Right atrium auricular region (tissue), 2 donors: ENCODE results near the gene EXOC6B. TPM values are rescaled to one million over a fixed set of nuclear protein-coding genes. Genes with fewer than 3 reads are reported as not detected.

Source experiments
- DNase-seq: peaks from one replicate; pipeline ENCODE4 v3.0.0-alpha.2; 2019; ENCODE audit warnings: low spot score
- H3K27ac ChIP-seq, 2 donors: fragments of 200-600 bp; sonication (generic); 1 replicate in 1 of 2; 2 replicates in 1 of 2; pipeline ENCODE4 v1.5.1; 2016 to 2019
- H3K27me3 ChIP-seq, 2 donors: fragments of 200-600 bp; sonication (generic); one replicate each; pipeline versions ENCODE4 v1.5.1 to v1.6.0; 2017 to 2019
- H3K36me3 ChIP-seq: fragments of 200-600 bp; sonication (generic); one replicate; pipeline ENCODE4 v1.5.1; 2016
- H3K4me1 ChIP-seq, 2 donors: fragments of 200-600 bp; sonication (generic); one replicate each; pipeline versions ENCODE4 v1.5.1 to v1.6.0; 2017 to 2019
- H3K4me3 ChIP-seq, 2 donors: fragments of 200-600 bp; sonication (generic); 1 replicate in 1 of 2; 2 replicates in 1 of 2; pipeline ENCODE4 v1.5.1; 2017 to 2019; ENCODE audit warnings: mild to moderate bottlenecking in 1 of 2, moderate library complexity in 1 of 2
- H3K9me3 ChIP-seq, 2 donors: fragments of 200-600 bp; sonication (generic); one replicate each; pipeline ENCODE4 v1.5.1; 2019
- CTCF ChIP-seq, 2 donors: fragments of 200-600 bp; sonication (generic); IDR thresholded peaks; one replicate each; pipeline ENCODE4 v1.5.1; 2019; ENCODE audit warnings: antibody characterized with exemption in 2 of 2
- total RNA-seq, 2 donors: library from RNA; depleted of rRNA; stranded (reverse); fragments of >200 nt; gene quantifications; one replicate each; pipeline ENCODE4 v1.1.0, GENCODE V29; 2016

The EXOC6B gene
- total RNA-seq, 2 donors from 2014 or later = 80.5 to 111 TPM

- H3K9me3 ChIP-seq = no peaks in the 10 kb centered on the region
- no peak for DNase-seq
- peaks cover 3% of the 10 kb centered on the region for H3K36me3 ChIP-seq
- H3K4me3 ChIP-seq = no peak overlapping the region
- H3K27me3 ChIP-seq = no peaks in the 10 kb centered on the region
- no peak for TF ChIP-seq CTCF (IDR thresholded peaks at IDR 0.05)
- H3K4me1 ChIP-seq = no peaks in the 10 kb centered on the region
- no peak overlapping the region for H3K27ac ChIP-seq
These were observed 464.8 kb downstream of the EXOC6B start for GRCh38 chr2:72361042-72361441.

GRCh38 chr2:72350852-72351251, 475.0 kb downstream of the EXOC6B start:
- no peak for TF ChIP-seq CTCF (IDR thresholded peaks at IDR 0.05)
- Histone ChIP-seq H3K9me3 (no peaks in the 10 kb centered on the region), H3K4me1 (no peaks in the 10 kb centered on the region), H3K27me3 (no peaks in the 10 kb centered on the region), H3K4me3 (no peak overlapping the region), H3K27ac (no peak overlapping the region), H3K36me3 (no peaks in the 10 kb centered on the region)
- no peak for DNase-seq

GRCh38 chr2:72349016-72349415, 476.8 kb downstream of the EXOC6B start:
- Histone ChIP-seq H3K9me3 (peaks cover 0 to 6% of the 10 kb centered on the region in 2 donors), H3K27me3 (no peaks in the 10 kb centered on the region), H3K36me3 (no peaks in the 10 kb centered on the region), H3K4me1 (no peaks in the 10 kb centered on the region), H3K4me3 (no peak overlapping the region), H3K27ac (no peak overlapping the region)
- no peak for TF ChIP-seq CTCF (IDR thresholded peaks at IDR 0.05)
- DNase-seq = no peak

- Histone ChIP-seq H3K4me1 (no peaks in the 10 kb centered on the region), H3K27me3 (no peaks in the 10 kb centered on the region), H3K4me3 (no peak overlapping the region), H3K9me3 (peaks cover 0 to 7% of the 10 kb centered on the region in 2 donors), H3K36me3 (no peaks in the 10 kb centered on the region), H3K27ac (no peak overlapping the region)
- no peak for TF ChIP-seq CTCF (IDR thresholded peaks at IDR 0.05)
- no peak for DNase-seq
These were observed 478.8 kb downstream of the EXOC6B start for GRCh38 chr2:72347081-72347480.

- no peaks in the 10 kb centered on the region for H3K27me3 ChIP-seq
- DNase-seq = no peak
- H3K36me3 ChIP-seq = no peaks in the 10 kb centered on the region
- H3K4me3 ChIP-seq = no peak overlapping the region
- H3K27ac ChIP-seq = no peak overlapping the region
- no peak for TF ChIP-seq CTCF (IDR thresholded peaks at IDR 0.05)
- peaks cover 0 to 7% of the 10 kb centered on the region in 2 donors for H3K9me3 ChIP-seq
- H3K4me1 ChIP-seq = no peaks in the 10 kb centered on the region
These were observed 484.2 kb downstream of the EXOC6B start for GRCh38 chr2:72341639-72342038.

GRCh38 chr2:72340665-72341064, 485.2 kb downstream of the EXOC6B start:
- no peaks in the 10 kb centered on the region for H3K27me3 ChIP-seq
- no peaks in the 10 kb centered on the region for H3K4me1 ChIP-seq
- TF ChIP-seq CTCF (IDR thresholded peaks at IDR 0.05) = no peak
- H3K36me3 ChIP-seq = no peaks in the 10 kb centered on the region
- peaks cover 0 to 7% of the 10 kb centered on the region in 2 donors for H3K9me3 ChIP-seq
- no peak overlapping the region for H3K4me3 ChIP-seq
- H3K27ac ChIP-seq = no peak overlapping the region
- DNase-seq = no peak
